ENCODE measurements around the gene TTN.

DNA sequence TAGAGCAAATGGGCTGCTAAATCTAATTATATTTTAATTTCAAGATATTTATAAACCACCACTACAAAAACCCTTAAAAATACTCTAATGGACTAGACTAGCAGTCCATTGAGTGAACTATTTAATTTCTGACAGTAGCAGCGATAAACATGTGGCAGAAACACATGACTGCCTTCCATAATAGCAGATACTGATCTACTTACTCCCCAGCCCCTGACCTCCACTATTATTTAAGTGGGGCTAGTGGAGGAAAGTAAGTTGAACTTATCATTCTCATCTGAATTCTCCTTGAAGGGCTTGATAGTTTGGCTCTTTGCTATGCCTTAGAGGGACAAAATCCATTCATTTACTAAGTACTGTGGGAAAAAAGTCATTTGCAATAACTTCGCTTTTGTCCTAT is 90.8 kb downstream of the TTN start:
- TF ChIP-seq CTCF (IDR thresholded peaks at IDR 0.05; ENCODE audit: low read depth, low read length) (no peak), EZH2phosphoT487 (IDR thresholded peaks at IDR 0.05; ENCODE audit: low read depth) (no peak)

Measured in OCI-LY3 (cell line).